ENCODE data around the gene ARL15. TPM values are rescaled to one million over a fixed set of nuclear protein-coding genes. Genes with fewer than 3 reads are reported as not detected.

Gene ARL15
- total and polyA plus RNA-seq, 9 of the 15 experiments (the other 6 are each of a cell fraction or from before 2014, with no cell fraction given), result 18.5 to 80.4 (median 57.0) TPM

MicroRNAs within 50 kb of the gene (microRNA counts, 767-probe panel; counts per million panel counts)
- not detected for microRNA hsa-miR-581

Small RNAs within 50 kb of the gene (microRNA-seq; reads per million reads assigned to microRNA genes)
- gene MIR4459 (ENCODE audit: borderline microRNAs expressed) (not detected), gene MIR581 (ENCODE audit: borderline microRNAs expressed) (6.6 reads per million, percentile 51 among the genes with 10 or more reads in this experiment)

Small RNAs within 50 kb of the gene (small RNA-seq; reads per million reads assigned to genes)
- gene AC008873.1 (not detected), gene MIR4459 (not detected), gene MIR581 (0.55 reads per million, percentile 28 among the genes with 10 or more reads in this experiment), gene RNU6-272P (not detected)

Other genes starting within 250 kb of the ARL15 start
- gene HSPB3, start 145.1 kb upstream of the ARL15 start, total RNA-seq (2014; rRNA removed), result 3.3 and 4.3 TPM in 2 replicates
- gene HSPB3, start 145.1 kb upstream of the ARL15 start, total RNA-seq (2014; rRNA removed; fragmentation: Illumina TruSeq; extraction: Trizol), result 4.0 and 6.1 TPM in 2 replicates
- 3.4 and 3.7 TPM in 2 replicates for gene HSPB3, start 145.1 kb upstream of the ARL15 start, total RNA-seq (2015; rRNA removed; fragmentation: Illumina TruSeq; extraction: Trizol)
- 4.1 and 4.3 TPM in 2 replicates for gene HSPB3, start 145.1 kb upstream of the ARL15 start, total RNA-seq (2021)
- 3.2 and 5.0 TPM in 2 replicates for gene HSPB3, start 145.1 kb upstream of the ARL15 start, polyA plus RNA-seq (2011; rRNA removed)
- 5.0 and 6.3 TPM in 2 replicates for gene HSPB3, start 145.1 kb upstream of the ARL15 start, polyA plus RNA-seq (2014; fragmentation: Illumina TruSeq; extraction: Trizol)
- gene HSPB3, start 145.1 kb upstream of the ARL15 start, polyA plus RNA-seq (2014; fragmentation: Nextera tagmentation; extraction: Ambion mirVana), result 1 to 10 TPM; 2.4 to 3.1 TPM
- 4.1 and 6.9 TPM in 2 replicates for gene HSPB3, start 145.1 kb upstream of the ARL15 start, polyA plus RNA-seq (2014; rRNA removed)
- gene SNX18, start 207.2 kb upstream of the ARL15 start, total RNA-seq (2014; rRNA removed), result 7.0 and 8.0 TPM in 2 replicates
- 8.4 and 9.2 TPM in 2 replicates for gene SNX18, start 207.2 kb upstream of the ARL15 start, total RNA-seq (2014; rRNA removed; fragmentation: Illumina TruSeq; extraction: Trizol)
- gene SNX18, start 207.2 kb upstream of the ARL15 start, total RNA-seq (2015; rRNA removed; fragmentation: Illumina TruSeq; extraction: Trizol), result 8.0 and 8.8 TPM in 2 replicates
- gene SNX18, start 207.2 kb upstream of the ARL15 start, total RNA-seq (2021), result 7.8 and 8.2 TPM in 2 replicates
- 5.0 and 5.1 TPM in 2 replicates for gene SNX18, start 207.2 kb upstream of the ARL15 start, polyA plus RNA-seq (2011; rRNA removed)
- gene SNX18, start 207.2 kb upstream of the ARL15 start, polyA plus RNA-seq (2014; fragmentation: Illumina TruSeq; extraction: Trizol), result 5.2 and 6.0 TPM in 2 replicates
- 1 to 10 TPM; 2.3 to 3.4 TPM for gene SNX18, start 207.2 kb upstream of the ARL15 start, polyA plus RNA-seq (2014; fragmentation: Nextera tagmentation; extraction: Ambion mirVana)
- 4.3 and 5.4 TPM in 2 replicates for gene SNX18, start 207.2 kb upstream of the ARL15 start, polyA plus RNA-seq (2014; rRNA removed)

Measured in K562 (cell line).